Stimulated activated effector memory CD8-positive, alpha-beta T cell treated with anti-CD3 and anti-CD28 coated beads, Interleukin-12 subunit alpha, Interleukin-12 subunit beta, amount 100 ng/mL, for 72 hours (primary cell): Measurements from ENCODE around the gene PLXNC1.

ENCODE experiments used
- ATAC-seq: fragments of 150-1000 bp; cut with Tn5 transposase; 2 replicates; pipeline ENCODE4 v1.10.0; 2021
- DNase-seq, 2 donors: peaks; one replicate each; pipeline ENCODE4 v3.0.0; 2021 to 2022; ENCODE audit warnings: low spot score in 2 of 2
- H3K27ac Mint-ChIP-seq: one replicate; pipeline ENCODE4 v1.8.0; 2022; ENCODE audit warnings: mild to moderate bottlenecking, mixed read lengths
- H3K36me3 Mint-ChIP-seq: one replicate; pipeline ENCODE4 v1.8.0; 2022; ENCODE audit warnings: mild to moderate bottlenecking, mixed read lengths
- H3K4me1 Mint-ChIP-seq: one replicate; pipeline ENCODE4 v1.8.0; 2022; ENCODE audit warnings: mixed read lengths
- H3K4me3 Mint-ChIP-seq: one replicate; pipeline ENCODE4 v1.8.0; 2022; ENCODE audit warnings: mild to moderate bottlenecking, mixed read lengths
- H3K9me3 Mint-ChIP-seq: one replicate; pipeline ENCODE4 v1.8.0; 2022; ENCODE audit warnings: mixed read lengths

The PLXNC1 gene

GRCh38 chr12:94239332-94239993, 91.1 kb downstream of the PLXNC1 start:
- ATAC-seq (peak; percentile 68), DNase-seq (no peak)
- Mint-ChIP-seq H3K9me3 (no peaks in the 10 kb centered on the region), H3K27ac (no peak overlapping the region), H3K36me3 (peaks cover 41% of the 10 kb centered on the region), H3K4me3 (no peak overlapping the region), H3K4me1 (peaks cover 18% of the 10 kb centered on the region)

- Mint-ChIP-seq H3K27ac (peak overlapping the region; percentile 12), H3K4me1 (peaks cover 25% of the 10 kb centered on the region), H3K9me3 (no peaks in the 10 kb centered on the region), H3K4me3 (no peak overlapping the region), H3K36me3 (peaks cover 47% of the 10 kb centered on the region)
- DNase-seq (no peak), ATAC-seq (no peak)
Observed at GRCh38 chr12:94240171-94240570, 91.8 kb downstream of the PLXNC1 start.

- DNase-seq (no peak), ATAC-seq (no peak)
- Mint-ChIP-seq H3K4me1 (peaks cover 47% of the 10 kb centered on the region), H3K36me3 (peaks cover 50% of the 10 kb centered on the region), H3K9me3 (no peaks in the 10 kb centered on the region), H3K27ac (no peak overlapping the region), H3K4me3 (no peak overlapping the region)
Observed at GRCh38 chr12:94242901-94243300, 94.5 kb downstream of the PLXNC1 start.

GRCh38 chr12:94244165-94245133, 96.1 kb downstream of the PLXNC1 start:
- peaks cover 47% of the 10 kb centered on the region for H3K36me3 Mint-ChIP-seq

GRCh38 chr12:94245631-94246383, 97.4 kb downstream of the PLXNC1 start:
- Mint-ChIP-seq H3K4me1 (peaks cover 43% of the 10 kb centered on the region), H3K4me3 (no peak overlapping the region), H3K36me3 (peaks cover 57% of the 10 kb centered on the region), H3K9me3 (no peaks in the 10 kb centered on the region), H3K27ac (no peak overlapping the region)
- ATAC-seq (no peak), DNase-seq (no peak)

More at GRCh38 chr12:94244165-94245133, 96.1 kb downstream of the PLXNC1 start:
- H3K4me1 Mint-ChIP-seq, result peaks cover 47% of the 10 kb centered on the region
- H3K9me3 Mint-ChIP-seq, result no peaks in the 10 kb centered on the region
- H3K27ac Mint-ChIP-seq, result peak overlapping the region; percentile 88
- DNase-seq (peak; percentile 48 to 74), ATAC-seq (peak; percentile 96)
- H3K4me3 Mint-ChIP-seq, result peak overlapping the region; percentile 54

GRCh38 chr12:94247246-94247645, 98.9 kb downstream of the PLXNC1 start:
- no peak for DNase-seq
- Mint-ChIP-seq H3K27ac (no peak overlapping the region), H3K4me3 (no peak overlapping the region), H3K36me3 (peaks cover 52% of the 10 kb centered on the region), H3K9me3 (no peaks in the 10 kb centered on the region), H3K4me1 (peaks cover 43% of the 10 kb centered on the region)
- ATAC-seq, result no peak

GRCh38 chr12:94248582-94248981, 100.2 kb downstream of the PLXNC1 start:
- H3K36me3 Mint-ChIP-seq, result peaks cover 53% of the 10 kb centered on the region
- H3K4me3 Mint-ChIP-seq, result no peak overlapping the region
- H3K27ac Mint-ChIP-seq, result no peak overlapping the region
- ATAC-seq, result no peak
- DNase-seq, result no peak
- no peaks in the 10 kb centered on the region for H3K9me3 Mint-ChIP-seq
- peaks cover 43% of the 10 kb centered on the region for H3K4me1 Mint-ChIP-seq

GRCh38 chr12:94250130-94250529, 101.8 kb downstream of the PLXNC1 start:
- Mint-ChIP-seq H3K27ac (peak overlapping the region; percentile 46), H3K4me3 (no peak overlapping the region), H3K4me1 (peaks cover 29% of the 10 kb centered on the region), H3K9me3 (no peaks in the 10 kb centered on the region), H3K36me3 (peaks cover 49% of the 10 kb centered on the region)
- DNase-seq (no peak), ATAC-seq (no peak)

GRCh38 chr12:94254270-94254669, 105.9 kb downstream of the PLXNC1 start:
- H3K36me3 Mint-ChIP-seq, result peaks cover 49% of the 10 kb centered on the region
- H3K27ac Mint-ChIP-seq, result no peak overlapping the region
- peaks cover 6% of the 10 kb centered on the region for H3K4me1 Mint-ChIP-seq
- DNase-seq (no peak), ATAC-seq (no peak)
- no peaks in the 10 kb centered on the region for H3K9me3 Mint-ChIP-seq
- H3K4me3 Mint-ChIP-seq, result no peak overlapping the region

GRCh38 chr12:94255006-94255405, 106.6 kb downstream of the PLXNC1 start:
- DNase-seq, result no peak
- Mint-ChIP-seq H3K4me1 (peaks cover 2% of the 10 kb centered on the region), H3K36me3 (peaks cover 49% of the 10 kb centered on the region), H3K9me3 (no peaks in the 10 kb centered on the region), H3K27ac (no peak overlapping the region), H3K4me3 (no peak overlapping the region)
- ATAC-seq, result no peak

GRCh38 chr12:94255428-94255827, 107.1 kb downstream of the PLXNC1 start:
- ATAC-seq (no peak), DNase-seq (no peak)
- H3K4me1 Mint-ChIP-seq, result no peaks in the 10 kb centered on the region
- H3K9me3 Mint-ChIP-seq, result no peaks in the 10 kb centered on the region
- H3K36me3 Mint-ChIP-seq, result peaks cover 49% of the 10 kb centered on the region
- no peak overlapping the region for H3K27ac Mint-ChIP-seq
- no peak overlapping the region for H3K4me3 Mint-ChIP-seq

GRCh38 chr12:94258593-94258992, 110.2 kb downstream of the PLXNC1 start:
- peaks cover 19% of the 10 kb centered on the region for H3K4me1 Mint-ChIP-seq
- no peak overlapping the region for H3K27ac Mint-ChIP-seq
- ATAC-seq (peak; percentile 65), DNase-seq (no peak)
- no peak overlapping the region for H3K4me3 Mint-ChIP-seq
- H3K36me3 Mint-ChIP-seq, result peaks cover 54% of the 10 kb centered on the region
- no peaks in the 10 kb centered on the region for H3K9me3 Mint-ChIP-seq

- no peak for ATAC-seq
- Mint-ChIP-seq H3K9me3 (no peaks in the 10 kb centered on the region), H3K27ac (no peak overlapping the region), H3K4me3 (no peak overlapping the region), H3K36me3 (peaks cover 53% of the 10 kb centered on the region), H3K4me1 (peaks cover 27% of the 10 kb centered on the region)
- no peak for DNase-seq
Observed at GRCh38 chr12:94260017-94260416, 111.6 kb downstream of the PLXNC1 start.

- no peak for DNase-seq
- H3K4me3 Mint-ChIP-seq, result no peak overlapping the region
- no peaks in the 10 kb centered on the region for H3K9me3 Mint-ChIP-seq
- ATAC-seq, result no peak
- H3K4me1 Mint-ChIP-seq, result peaks cover 27% of the 10 kb centered on the region
- peaks cover 53% of the 10 kb centered on the region for H3K36me3 Mint-ChIP-seq
- H3K27ac Mint-ChIP-seq, result no peak overlapping the region
Observed at GRCh38 chr12:94260717-94261116, 112.3 kb downstream of the PLXNC1 start.

- Mint-ChIP-seq H3K4me3 (no peak overlapping the region), H3K36me3 (peaks cover 53% of the 10 kb centered on the region), H3K9me3 (no peaks in the 10 kb centered on the region), H3K4me1 (peaks cover 27% of the 10 kb centered on the region), H3K27ac (no peak overlapping the region)
- ATAC-seq (no peak), DNase-seq (no peak)
Observed at GRCh38 chr12:94261119-94261518, 112.7 kb downstream of the PLXNC1 start.
